GM19452 (cell line): ENCODE results near the gene FANCD2.
"Not testable (repeated sequence)": the region's sequence is repeated elsewhere in the genome, so short reads cannot be mapped to it uniquely, and the experiment has no call there.

Experiments
- ATAC-seq: cut with Tn5 transposase; IDR thresholded peaks from one replicate; pipeline ENCODE4 v1.9.1; 2021; ENCODE audit not compliant: unreplicated experiment

FANCD2 gene

GRCh38 chr3:10012106-10012505, 14.1 kb upstream of the FANCD2 start:
- ATAC-seq, result no peak

- no peak for ATAC-seq
These were observed 10.8 kb upstream of the FANCD2 start for GRCh38 chr3:10015461-10015904.

- no peak for ATAC-seq
These were observed 8.5 kb upstream of the FANCD2 start for GRCh38 chr3:10017636-10018292.

DNA sequence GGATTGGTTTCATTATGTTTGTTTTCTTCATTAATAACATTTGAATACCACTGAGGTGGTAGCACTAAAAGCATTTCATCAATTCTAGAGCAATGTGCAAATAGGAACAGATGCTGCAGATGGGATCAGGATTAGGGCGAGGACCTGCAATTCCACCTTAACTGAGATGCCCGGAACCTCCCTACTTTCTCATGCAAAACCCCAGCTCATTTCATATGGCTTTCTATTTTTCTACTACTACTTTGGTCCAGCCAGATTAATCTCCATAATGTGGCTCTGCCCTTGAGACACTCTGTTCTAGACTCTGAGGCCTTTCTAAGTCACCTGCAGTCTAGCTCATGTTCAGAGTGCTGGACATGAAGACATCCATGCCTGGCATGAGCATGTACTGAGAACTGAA, 7.4 kb upstream of the FANCD2 start:
- not testable (repeated sequence) for ATAC-seq

DNA sequence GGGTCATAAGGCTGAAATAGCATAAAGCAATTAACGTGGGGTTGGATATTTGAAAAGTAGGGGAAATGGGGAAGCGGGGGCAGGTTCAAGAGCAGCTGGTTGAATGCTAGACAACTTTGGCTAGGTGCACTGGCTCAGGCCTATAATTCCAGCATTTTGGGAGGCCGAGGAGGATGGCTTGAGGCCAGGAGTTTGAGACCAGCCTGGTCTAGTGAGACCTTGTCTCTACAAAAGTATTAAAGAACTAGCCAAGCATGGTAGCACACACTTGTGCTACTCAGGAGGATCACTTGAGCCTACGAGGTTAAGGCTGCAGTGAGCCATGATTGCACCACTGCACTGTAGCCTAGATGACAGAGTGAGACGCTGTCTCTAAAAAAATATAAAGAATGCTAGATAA, 6.9 kb upstream of the FANCD2 start:
- ATAC-seq, result no peak

GRCh38 chr3:10021856-10022775, 4.1 kb upstream of the FANCD2 start:
- ATAC-seq, result no peak

GRCh38 chr3:10023587-10024310, 2.5 kb upstream of the FANCD2 start:
- no peak for ATAC-seq

DNA sequence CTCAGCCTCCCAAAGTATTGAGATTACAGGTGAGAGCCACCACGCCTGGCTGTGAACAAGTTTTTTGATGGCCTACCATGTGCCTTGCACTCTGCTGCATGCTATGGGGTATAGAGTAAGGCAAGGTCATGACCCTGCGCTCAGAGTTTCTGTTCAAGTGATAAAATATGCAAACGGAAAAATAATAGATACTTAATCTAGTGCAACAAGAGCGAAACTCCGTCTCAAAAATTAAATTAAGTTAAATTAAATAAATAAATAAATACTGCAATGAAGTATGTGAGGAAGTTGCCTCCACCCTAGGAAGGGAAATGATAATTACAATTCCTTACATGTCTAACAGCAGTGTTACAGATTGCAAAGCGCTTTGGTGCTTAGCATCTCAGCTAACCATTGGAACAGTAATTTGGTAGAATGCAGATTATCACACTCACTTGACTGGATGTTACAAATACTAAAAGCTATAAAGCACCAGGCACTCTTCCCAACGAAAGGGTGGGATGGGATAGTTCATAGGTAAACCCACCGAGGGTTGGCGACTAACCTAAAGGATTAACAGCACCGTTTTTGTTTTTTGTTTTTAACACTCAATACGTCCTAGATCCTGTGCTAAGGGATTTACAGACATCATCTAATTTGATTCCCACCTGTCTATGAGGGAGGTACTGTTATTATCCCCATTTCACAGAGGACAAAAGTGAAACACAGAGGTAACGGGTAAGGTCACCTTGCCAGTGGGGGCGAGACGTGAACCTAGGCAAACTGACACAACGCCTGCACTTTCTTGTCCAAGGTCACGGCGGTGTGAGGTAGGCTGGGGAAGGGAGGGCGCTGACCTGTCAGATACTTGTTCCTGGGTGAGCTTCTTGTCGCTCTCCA, 793 bp upstream of the FANCD2 start:
- no peak for ATAC-seq

GRCh38 chr3:10041034-10041433, 14.8 kb downstream of the FANCD2 start:
- no peak for ATAC-seq

GRCh38 chr3:10047876-10048275, 21.6 kb downstream of the FANCD2 start:
- ATAC-seq, result no peak

- ATAC-seq, result not testable (repeated sequence)
These were observed 26.8 kb downstream of the FANCD2 start for GRCh38 chr3:10053054-10053453.

DNA sequence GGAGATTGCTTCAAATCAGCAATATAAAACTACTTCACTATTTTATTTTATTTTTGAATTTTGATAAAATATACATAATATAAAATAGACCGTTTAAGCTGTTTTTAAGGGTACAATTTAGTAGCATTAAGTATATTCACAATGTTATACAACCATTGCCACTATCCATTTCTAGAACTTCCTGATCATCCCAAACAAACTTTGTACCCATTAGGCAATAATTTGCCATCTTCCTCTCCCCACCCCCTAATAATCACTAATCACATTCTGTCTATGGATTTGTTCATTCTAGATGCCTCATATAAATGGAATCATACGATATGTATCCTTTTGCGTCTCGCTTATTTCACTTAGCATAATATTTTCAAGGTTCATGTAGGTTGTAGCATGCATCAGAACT, 28.9 kb downstream of the FANCD2 start:
- no peak for ATAC-seq

DNA sequence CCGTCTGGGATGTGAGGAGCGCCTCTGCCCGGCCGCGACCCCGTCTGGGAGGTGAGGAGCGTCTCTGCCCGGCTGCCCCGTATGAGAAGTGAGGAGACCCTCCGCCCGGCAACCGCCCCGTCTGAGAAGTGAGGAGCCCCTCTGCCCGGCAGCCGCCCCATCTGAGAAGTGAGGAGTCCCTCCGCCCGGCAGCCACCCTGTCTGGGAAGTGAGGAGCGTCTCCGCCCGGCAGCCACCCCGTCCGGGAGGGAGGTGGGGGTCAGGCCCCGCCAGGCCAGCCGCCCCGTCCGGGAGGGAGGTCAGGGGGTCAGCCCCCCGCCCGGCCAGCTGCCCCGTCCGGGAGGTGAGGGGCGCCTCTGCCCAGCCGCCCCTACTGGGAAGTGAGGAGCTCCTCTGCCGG, 43.8 kb downstream of the FANCD2 start:
- not testable (repeated sequence) for ATAC-seq

DNA sequence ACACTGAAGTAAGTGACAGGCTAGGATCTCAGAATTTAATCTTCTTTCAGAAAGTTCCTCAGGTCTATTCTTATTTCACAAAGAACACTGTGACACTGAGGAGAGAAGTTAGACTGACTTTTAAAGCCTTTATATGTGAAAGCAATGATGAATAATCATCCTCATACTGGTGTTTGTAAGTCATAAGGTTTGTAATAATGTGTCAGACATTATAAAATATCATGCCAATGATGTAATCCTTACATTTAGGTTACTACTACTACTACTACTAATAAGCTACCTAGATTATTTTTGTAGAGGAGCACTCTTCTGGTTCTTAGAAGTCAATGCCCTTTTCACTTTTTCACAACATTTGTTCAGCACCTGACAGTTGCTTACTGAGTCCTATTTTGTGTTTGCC, 48.4 kb downstream of the FANCD2 start:
- ATAC-seq, result no peak

GRCh38 chr3:10081871-10082270, 55.6 kb downstream of the FANCD2 start:
- no peak for ATAC-seq

- no peak for ATAC-seq
These were observed 59.5 kb downstream of the FANCD2 start for GRCh38 chr3:10085738-10086137.

- ATAC-seq, result no peak
These were observed 62.0 kb downstream of the FANCD2 start for GRCh38 chr3:10088256-10088655.

DNA sequence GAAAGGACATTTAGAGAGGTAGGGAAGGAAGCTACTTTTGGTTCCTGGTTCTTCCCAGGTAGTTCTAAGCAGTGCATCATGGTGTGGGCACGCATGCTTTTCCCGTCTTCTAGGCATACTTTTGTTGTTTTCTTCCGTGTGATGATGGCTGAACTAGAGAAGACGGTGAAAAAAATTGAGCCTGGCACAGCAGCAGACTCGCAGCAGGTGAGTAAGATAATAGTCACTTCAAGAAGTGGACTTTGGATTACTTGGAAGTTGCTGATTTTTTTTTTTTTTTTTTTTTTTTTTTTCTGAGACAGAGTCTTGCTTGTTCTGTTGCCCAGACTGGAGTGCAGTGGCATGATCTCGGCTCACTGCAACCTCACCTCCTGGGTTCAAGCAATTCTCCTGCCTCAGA, 63.9 kb downstream of the FANCD2 start:
- no peak for ATAC-seq

DNA sequence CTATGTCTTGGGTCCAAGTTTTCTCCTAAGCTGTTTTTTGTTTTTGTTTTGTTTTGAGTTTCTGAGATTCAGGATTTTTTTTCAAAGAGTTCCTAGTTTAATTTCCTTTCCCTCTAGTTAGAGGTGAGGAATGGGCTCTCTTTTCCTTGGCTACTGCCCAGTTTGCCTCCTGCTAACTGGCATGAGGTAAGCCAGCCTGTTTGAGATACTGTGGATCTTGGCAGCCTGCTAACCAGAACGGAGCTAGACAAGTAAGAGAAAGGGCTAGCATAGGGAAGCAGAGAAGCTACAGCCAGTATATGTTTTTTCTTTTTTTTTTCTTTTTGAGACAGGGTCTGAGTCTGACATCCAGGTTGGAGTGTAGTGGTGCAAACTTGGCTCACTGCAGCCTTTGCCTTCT, 64.5 kb downstream of the FANCD2 start:
- ATAC-seq, result not testable (repeated sequence)

- not testable (repeated sequence) for ATAC-seq
These were observed 65.2 kb downstream of the FANCD2 start for GRCh38 chr3:10091387-10091786.

DNA sequence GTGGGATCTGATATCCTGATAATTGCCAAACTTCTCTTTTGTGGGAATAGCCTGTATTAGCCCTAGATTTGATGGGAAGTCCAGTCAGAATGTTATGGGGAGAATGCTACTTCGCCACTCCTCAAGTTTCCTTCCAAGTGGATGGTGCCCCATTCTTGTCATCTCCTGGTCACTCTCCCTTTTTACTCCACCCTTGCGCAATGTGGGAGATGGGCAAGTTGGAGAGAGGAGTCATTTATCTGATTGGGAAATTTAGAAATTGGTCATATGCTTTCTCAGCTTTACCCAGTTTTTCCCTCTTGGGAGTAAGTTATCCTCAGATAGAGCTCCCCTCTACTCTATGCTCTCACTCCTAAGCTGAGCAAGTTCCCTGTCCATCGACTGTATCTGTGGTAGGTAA, 67.4 kb downstream of the FANCD2 start:
- ATAC-seq, result no peak
